ENCODE measurements around the gene HNRNPA2B1. TPM values are rescaled to one million over a fixed set of nuclear protein-coding genes. Genes with fewer than 3 reads are reported as not detected.

Gene HNRNPA2B1
- total and polyA plus RNA-seq, 2 of the 4 experiments (the other 2 are of a cell fraction) = 49.3 to 515 TPM

- dilution Hi-C loops (cut with HindIII; ENCODE audit: low sequenced_read_pairs, unreplicated experiment) = no loop called here
- Histone ChIP-seq H3K4me2 (ENCODE audit: low read depth, low read length) (no peak overlapping the region), H2BK15ac (ENCODE audit: low read depth, low read length) (no peak overlapping the region), H3K27me3 (ENCODE audit: control insufficient read depth, insufficient read depth, low read length) (no peaks in the 10 kb centered on the region), H3K14ac (replicated peaks; ENCODE audit: low read depth, low read length) (no peak overlapping the region), H2AFZ (replicated peaks; ENCODE audit: low read length, poor library complexity) (no peak overlapping the region), H3K9me3 (ENCODE audit: control insufficient read depth, insufficient read depth, low read length) (no peaks in the 10 kb centered on the region), H3K27ac (ENCODE audit: insufficient read depth, low read length) (no peak overlapping the region), H3K4ac (ENCODE audit: low read depth, low read length) (no peak overlapping the region), H3K36me3 (ENCODE audit: control insufficient read depth, insufficient read depth, low read length) (peaks cover 10% of the 10 kb centered on the region), H4K8ac (ENCODE audit: low read depth in 2 of 2, low read length in 2 of 2) (no peak overlapping the region), H4K91ac (ENCODE audit: insufficient read depth, low read depth, low read length) (no peak overlapping the region), H3K9me1 (ENCODE audit: insufficient read depth, low read length) (no peaks in the 10 kb centered on the region; the same call in 1 of the 2 replicates), H2BK120ac (ENCODE audit: low read depth, low read length) (no peak overlapping the region), H2BK20ac (ENCODE audit: low read depth, low read length) (no peak overlapping the region), H3K23ac (ENCODE audit: low read depth, low read length) (no peak overlapping the region), H3K4me1 (ENCODE audit: control insufficient read depth, insufficient read depth, low read length) (no peaks in the 10 kb centered on the region), H3K9ac (ENCODE audit: low read depth, low read length) (no peak overlapping the region), H2AK5ac (ENCODE audit: low read depth, low read length) (no peak overlapping the region), H3K18ac (ENCODE audit: low read depth, low read length) (no peak overlapping the region), H2BK5ac (ENCODE audit: low read depth, low read length, poor library complexity, severe bottlenecking) (peak overlapping the region; percentile 49), H3K4me3 (ENCODE audit: insufficient read depth, low read depth, low read length) (no peak overlapping the region), H2AK9ac (replicated peaks; ENCODE audit: low read depth, low read length, poor library complexity) (no peak overlapping the region), H3K79me1 (ENCODE audit: low read depth in 1 of 2, low read length in 2 of 2) (peaks cover 13 to 20% of the 10 kb centered on the region in 2 experiments; a peak in 3 of 4 replicates), H4K5ac (ENCODE audit: low read depth, low read length) (no peak overlapping the region), H4K20me1 (ENCODE audit: insufficient read depth, low read length) (peaks cover 38% of the 10 kb centered on the region), H3K56ac (ENCODE audit: extremely low read depth, insufficient read depth, low read length) (no peak overlapping the region; the same call in 1 of the 2 replicates)
- DNase-seq (no peak), ATAC-seq (ENCODE audit: low read depth) (no peak)
- ChIA-PET POLR2A (ENCODE audit: unreplicated experiment) (no interaction called here), CTCF (interaction anchor here (1.1 kb wide), 1 partner anchor 93 kb away, joined by 5 read pairs; no protein-coding TSS in a partner anchor)
- no TSS peak for BruUV-seq (replicated peaks)
- intact Hi-C loops (cut with micrococcal nuclease) = loop anchor here (5.0 kb wide), 1 partner anchor 91 kb away; no protein-coding TSS in a partner anchor
- peak; percentile 75 for TF ChIP-seq NFE2L2 (IDR thresholded peaks at IDR 0.05; ENCODE audit: low read depth, low read length)
- TF ChIP-seq, protein P1, sequence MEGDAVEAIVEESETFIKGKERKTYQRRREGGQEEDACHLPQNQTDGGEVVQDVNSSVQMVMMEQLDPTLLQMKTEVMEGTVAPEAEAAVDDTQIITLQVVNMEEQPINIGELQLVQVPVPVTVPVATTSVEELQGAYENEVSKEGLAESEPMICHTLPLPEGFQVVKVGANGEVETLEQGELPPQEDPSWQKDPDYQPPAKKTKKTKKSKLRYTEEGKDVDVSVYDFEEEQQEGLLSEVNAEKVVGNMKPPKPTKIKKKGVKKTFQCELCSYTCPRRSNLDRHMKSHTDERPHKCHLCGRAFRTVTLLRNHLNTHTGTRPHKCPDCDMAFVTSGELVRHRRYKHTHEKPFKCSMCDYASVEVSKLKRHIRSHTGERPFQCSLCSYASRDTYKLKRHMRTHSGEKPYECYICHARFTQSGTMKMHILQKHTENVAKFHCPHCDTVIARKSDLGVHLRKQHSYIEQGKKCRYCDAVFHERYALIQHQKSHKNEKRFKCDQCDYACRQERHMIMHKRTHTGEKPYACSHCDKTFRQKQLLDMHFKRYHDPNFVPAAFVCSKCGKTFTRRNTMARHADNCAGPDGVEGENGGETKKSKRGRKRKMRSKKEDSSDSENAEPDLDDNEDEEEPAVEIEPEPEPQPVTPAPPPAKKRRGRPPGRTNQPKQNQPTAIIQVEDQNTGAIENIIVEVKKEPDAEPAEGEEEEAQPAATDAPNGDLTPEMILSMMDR (conservative IDR thresholded peaks at IDR 0.05; ENCODE audit: low read depth, low read length) = no peak
- TF ChIP-seq CEBPB (IDR thresholded peaks at IDR 0.05; ENCODE audit: low read depth, low read length) = no peak
- no peak for TF ChIP-seq CHD1 (IDR thresholded peaks at IDR 0.05; ENCODE audit: low read depth, low read length)
- TF ChIP-seq, protein P2, sequence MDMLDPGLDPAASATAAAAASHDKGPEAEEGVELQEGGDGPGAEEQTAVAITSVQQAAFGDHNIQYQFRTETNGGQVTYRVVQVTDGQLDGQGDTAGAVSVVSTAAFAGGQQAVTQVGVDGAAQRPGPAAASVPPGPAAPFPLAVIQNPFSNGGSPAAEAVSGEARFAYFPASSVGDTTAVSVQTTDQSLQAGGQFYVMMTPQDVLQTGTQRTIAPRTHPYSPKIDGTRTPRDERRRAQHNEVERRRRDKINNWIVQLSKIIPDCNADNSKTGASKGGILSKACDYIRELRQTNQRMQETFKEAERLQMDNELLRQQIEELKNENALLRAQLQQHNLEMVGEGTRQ (IDR thresholded peaks at IDR 0.05; ENCODE audit: low read depth, low read length) = no peak
- TF ChIP-seq MAFK (IDR thresholded peaks at IDR 0.05; ENCODE audit: low read depth, low read length) = 0 out of 2 replicates have a peak, but pooled peaks have one; percentile 20
- in situ Hi-C loops (cut with MboI; ENCODE audit: low sequenced_read_pairs) = no loop called here
- 60% methylated on average over 1 of the region's 4 CpGs; no CpG with 5 or more reads in 1 of the 2 experiments for WGBS, 2 experiments (ENCODE audit: extremely low coverage in 2 of 2, insufficient read length in 1 of 2)
These were observed 16.8 kb downstream of the HNRNPA2B1 start for GRCh38 chr7:26183545-26184280.

Measured in IMR-90 (cell line).